Nephron (organoid): ENCODE measurements around the gene DENND1A.

Experiments used
- H3K27ac Mint-ChIP-seq, 3 experiments: 2 replicates each; pipeline ENCODE4 v1.8.0; 2020; ENCODE audit warnings: mixed read lengths in 3 of 3, mild to moderate bottlenecking in 2 of 3, moderate library complexity in 1 of 3
- H3K27me3 Mint-ChIP-seq: 2 replicates; pipeline ENCODE4 v1.8.0; 2021; ENCODE audit warnings: low read depth, mild to moderate bottlenecking, moderate library complexity, mixed read lengths
- H3K36me3 Mint-ChIP-seq: 2 replicates; pipeline ENCODE4 v1.8.0; 2020; ENCODE audit warnings: low read depth, mixed read lengths
- H3K4me1 Mint-ChIP-seq: 2 replicates; pipeline ENCODE4 v1.8.0; 2020; ENCODE audit warnings: mixed read lengths
- H3K4me3 Mint-ChIP-seq, 3 experiments: 2 replicates each; pipeline ENCODE4 v1.8.0; 2020; ENCODE audit warnings: mild to moderate bottlenecking in 3 of 3, mixed read lengths in 3 of 3, moderate library complexity in 2 of 3
- H3K9me3 Mint-ChIP-seq: 2 replicates; pipeline ENCODE4 v1.8.0; 2020; ENCODE audit warnings: mixed read lengths
- TF ChIP-seq, protein P1 (sequence below), 3 experiments: fragments of 200-600 bp; sonication (generic); IDR thresholded peaks; one replicate each; pipeline ENCODE4 v1.5.0; 2021; ENCODE audit warnings: antibody characterized with exemption in 3 of 3; ENCODE audit not compliant: unreplicated experiment in 3 of 3

DENND1A gene

GRCh38 chr9:123630233-123630632 is 299.7 kb downstream of the DENND1A start:
- peaks cover 11% of the 10 kb centered on the region for H3K4me1 Mint-ChIP-seq
- H3K36me3 Mint-ChIP-seq = peaks cover 19% of the 10 kb centered on the region
- H3K9me3 Mint-ChIP-seq = no peaks in the 10 kb centered on the region
- TF ChIP-seq, protein P1, sequence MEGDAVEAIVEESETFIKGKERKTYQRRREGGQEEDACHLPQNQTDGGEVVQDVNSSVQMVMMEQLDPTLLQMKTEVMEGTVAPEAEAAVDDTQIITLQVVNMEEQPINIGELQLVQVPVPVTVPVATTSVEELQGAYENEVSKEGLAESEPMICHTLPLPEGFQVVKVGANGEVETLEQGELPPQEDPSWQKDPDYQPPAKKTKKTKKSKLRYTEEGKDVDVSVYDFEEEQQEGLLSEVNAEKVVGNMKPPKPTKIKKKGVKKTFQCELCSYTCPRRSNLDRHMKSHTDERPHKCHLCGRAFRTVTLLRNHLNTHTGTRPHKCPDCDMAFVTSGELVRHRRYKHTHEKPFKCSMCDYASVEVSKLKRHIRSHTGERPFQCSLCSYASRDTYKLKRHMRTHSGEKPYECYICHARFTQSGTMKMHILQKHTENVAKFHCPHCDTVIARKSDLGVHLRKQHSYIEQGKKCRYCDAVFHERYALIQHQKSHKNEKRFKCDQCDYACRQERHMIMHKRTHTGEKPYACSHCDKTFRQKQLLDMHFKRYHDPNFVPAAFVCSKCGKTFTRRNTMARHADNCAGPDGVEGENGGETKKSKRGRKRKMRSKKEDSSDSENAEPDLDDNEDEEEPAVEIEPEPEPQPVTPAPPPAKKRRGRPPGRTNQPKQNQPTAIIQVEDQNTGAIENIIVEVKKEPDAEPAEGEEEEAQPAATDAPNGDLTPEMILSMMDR (IDR thresholded peaks at IDR 0.05; ENCODE audit: unreplicated experiment in 3 of 3) = no peak
- no peak overlapping the region for H3K4me3 Mint-ChIP-seq
- H3K27me3 Mint-ChIP-seq = no peaks in the 10 kb centered on the region
- no peak overlapping the region for H3K27ac Mint-ChIP-seq

- Mint-ChIP-seq H3K36me3 (peaks cover 19% of the 10 kb centered on the region), H3K4me1 (peaks cover 7% of the 10 kb centered on the region), H3K27me3 (no peaks in the 10 kb centered on the region), H3K27ac (no peak overlapping the region), H3K4me3 (no peak overlapping the region), H3K9me3 (no peaks in the 10 kb centered on the region)
- TF ChIP-seq, protein P1 (IDR thresholded peaks at IDR 0.05; ENCODE audit: unreplicated experiment in 3 of 3) = no peak
These were observed 300.4 kb downstream of the DENND1A start for GRCh38 chr9:123629531-123629930.

DNA sequence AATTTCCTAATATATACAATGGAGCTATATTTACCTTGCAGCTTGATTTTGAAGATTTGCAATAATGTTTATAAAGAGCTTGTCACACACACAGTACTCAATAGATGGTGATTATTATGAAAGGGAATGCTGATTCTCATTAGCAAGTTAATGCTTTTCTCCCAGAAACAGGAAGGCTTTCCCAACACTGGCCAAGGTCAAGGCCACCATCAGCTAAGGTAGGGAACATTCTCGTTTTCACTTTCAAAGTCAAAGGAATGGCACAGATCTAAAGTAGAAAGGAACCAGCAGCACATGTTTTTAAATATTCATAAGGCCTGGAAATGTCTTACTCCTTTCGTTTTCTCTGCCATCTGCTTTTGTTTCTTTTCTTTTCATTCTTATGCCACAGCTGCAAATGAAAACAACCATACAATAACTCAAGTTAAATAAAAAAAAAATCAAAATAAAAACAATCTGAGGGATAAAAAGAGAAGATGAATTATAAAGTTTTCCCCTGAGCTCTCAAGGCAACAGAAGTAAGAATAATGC is 307.1 kb downstream of the DENND1A start:
- Mint-ChIP-seq H3K4me1 (no peaks in the 10 kb centered on the region), H3K27ac (no peak overlapping the region), H3K36me3 (no peaks in the 10 kb centered on the region), H3K27me3 (no peaks in the 10 kb centered on the region), H3K4me3 (no peak overlapping the region), H3K9me3 (no peaks in the 10 kb centered on the region)
- TF ChIP-seq, protein P1 (IDR thresholded peaks at IDR 0.05; ENCODE audit: unreplicated experiment in 3 of 3) = no peak

DNA sequence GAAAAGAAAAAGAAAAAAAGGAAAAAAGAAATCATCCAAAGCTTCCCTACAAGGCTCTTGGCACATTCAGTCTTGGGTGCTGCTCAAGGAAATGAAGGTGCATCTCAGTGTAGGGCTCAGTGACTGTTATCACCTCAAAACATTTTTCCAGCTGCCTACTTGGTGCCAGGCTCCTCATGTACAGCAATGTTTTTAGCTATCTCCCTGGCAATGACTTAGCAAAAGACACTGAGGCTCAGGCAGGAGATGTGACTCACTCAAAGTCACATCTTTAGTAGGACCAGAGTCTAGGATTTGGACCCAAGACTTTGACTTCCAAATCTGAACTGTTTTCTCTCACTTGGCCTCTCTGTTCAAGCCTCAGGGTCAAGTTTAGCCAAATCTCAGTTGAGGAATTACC is 309.7 kb downstream of the DENND1A start:
- Mint-ChIP-seq H3K4me1 (no peaks in the 10 kb centered on the region), H3K27me3 (no peaks in the 10 kb centered on the region), H3K36me3 (no peaks in the 10 kb centered on the region), H3K9me3 (no peaks in the 10 kb centered on the region), H3K4me3 (no peak overlapping the region), H3K27ac (no peak overlapping the region)
- TF ChIP-seq, protein P1 (IDR thresholded peaks at IDR 0.05; ENCODE audit: unreplicated experiment in 3 of 3) = no peak

DNA sequence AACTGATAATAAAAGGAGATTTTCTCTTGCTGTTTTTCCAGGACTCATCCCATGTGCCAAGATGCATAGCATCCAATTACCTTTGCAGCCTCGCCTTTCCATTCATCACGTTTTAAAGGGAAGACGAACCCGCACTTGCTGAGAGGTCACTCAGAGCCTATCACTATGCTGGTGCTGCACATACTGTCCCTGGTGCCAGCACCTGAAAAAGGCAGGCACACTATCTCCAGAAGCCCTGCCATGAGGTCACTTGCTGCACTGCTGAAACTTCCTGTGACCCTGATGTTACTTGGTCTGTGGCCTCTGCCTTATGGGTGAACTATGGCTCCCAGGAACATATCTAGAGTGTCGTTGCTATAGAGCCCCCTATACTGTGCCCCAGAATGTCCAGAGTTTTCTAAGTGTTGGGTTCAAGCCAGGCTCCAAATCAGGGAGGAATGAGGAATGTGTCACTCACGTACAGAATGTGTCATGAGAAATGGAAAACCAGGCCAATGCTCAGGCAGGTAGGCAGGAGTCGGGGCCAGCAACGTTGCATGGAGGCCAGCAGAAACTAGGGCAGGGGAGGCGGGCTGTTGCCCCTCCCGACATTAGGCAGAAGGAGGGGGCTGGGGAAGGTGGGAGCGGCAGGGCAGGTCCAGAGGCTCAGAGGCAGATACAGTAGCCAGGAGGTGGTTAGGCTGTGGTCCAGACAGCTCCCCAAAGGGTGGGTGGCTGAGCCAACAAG is 311.8 kb downstream of the DENND1A start:
- no peaks in the 10 kb centered on the region for H3K27me3 Mint-ChIP-seq
- no peak overlapping the region for H3K27ac Mint-ChIP-seq

More for the DNA sequence above, 311.8 kb downstream of the DENND1A start:
- Mint-ChIP-seq H3K36me3 (no peaks in the 10 kb centered on the region), H3K4me1 (no peaks in the 10 kb centered on the region), H3K4me3 (no peak overlapping the region), H3K9me3 (no peaks in the 10 kb centered on the region)
- TF ChIP-seq, protein P1 (IDR thresholded peaks at IDR 0.05; ENCODE audit: unreplicated experiment in 3 of 3) = no peak
